ENCODE results near the gene DZIP1.
A peak's percentile ranks its signal among the peaks of the same experiment; 100 is the strongest.
"Not testable (repeated sequence)": the region's sequence is repeated elsewhere in the genome, so short reads cannot be mapped to it uniquely, and the experiment has no call there.

DZIP1 gene

DNA sequence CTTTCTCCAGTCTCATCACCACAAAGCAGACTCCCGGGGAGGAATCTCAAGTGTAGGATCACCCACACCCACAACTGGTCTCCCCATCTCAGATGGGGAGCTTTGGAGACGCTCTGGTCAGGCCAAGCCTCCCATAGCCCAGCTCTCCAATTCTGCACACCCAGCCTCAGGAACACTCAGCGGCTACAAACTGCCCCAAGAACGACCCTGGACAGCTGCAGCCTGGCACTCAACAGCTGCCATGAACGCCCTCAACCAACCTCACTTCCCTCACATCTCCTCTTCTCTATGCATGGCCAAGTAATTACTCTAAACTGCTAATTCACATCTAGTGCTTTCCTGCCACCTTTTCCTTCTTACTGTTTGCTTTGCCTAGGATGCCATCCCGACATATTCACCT, 42.6 kb downstream of the DZIP1 start:
- DNase-seq: no peak

DNA sequence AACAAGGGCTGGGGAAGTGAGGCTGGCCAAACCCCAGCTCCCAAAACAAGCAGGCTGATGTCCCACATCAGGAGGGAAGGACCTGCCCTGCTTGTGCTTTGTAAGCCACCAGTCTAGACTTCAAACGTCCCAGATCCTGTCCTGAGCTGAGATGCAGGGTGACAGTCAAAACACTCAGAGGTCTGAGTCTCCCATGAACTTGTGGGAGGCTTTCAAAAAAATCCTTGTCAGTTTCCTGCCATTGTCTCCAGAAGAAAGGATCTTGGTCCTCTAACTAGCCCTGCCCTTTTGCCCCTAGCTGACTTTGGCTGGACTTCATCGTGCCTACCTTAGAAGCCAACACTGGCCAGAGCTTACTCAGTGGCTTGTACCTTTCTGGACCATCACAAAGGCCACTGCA, 43.3 kb downstream of the DZIP1 start:
- no peak for DNase-seq

DNA sequence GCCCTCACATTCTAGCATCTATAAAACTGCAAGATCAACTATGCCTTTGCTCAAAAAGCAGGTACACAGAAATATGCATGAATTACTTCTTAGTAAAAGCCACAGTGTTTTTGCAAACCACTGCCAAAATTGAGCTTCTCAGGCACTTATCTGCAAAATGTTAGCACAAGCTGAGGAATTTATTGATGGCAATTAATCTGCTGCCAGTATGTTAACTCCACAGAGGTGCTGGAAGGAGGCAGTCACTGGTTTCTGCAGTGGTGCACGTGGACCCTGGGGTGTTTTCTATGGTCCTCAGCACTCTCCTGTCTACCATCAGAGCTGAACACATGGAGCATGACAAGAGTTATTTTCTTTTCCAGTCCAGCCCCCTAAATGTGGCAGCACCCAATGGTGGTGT, 47.8 kb downstream of the DZIP1 start:
- DNase-seq: no peak

DNA sequence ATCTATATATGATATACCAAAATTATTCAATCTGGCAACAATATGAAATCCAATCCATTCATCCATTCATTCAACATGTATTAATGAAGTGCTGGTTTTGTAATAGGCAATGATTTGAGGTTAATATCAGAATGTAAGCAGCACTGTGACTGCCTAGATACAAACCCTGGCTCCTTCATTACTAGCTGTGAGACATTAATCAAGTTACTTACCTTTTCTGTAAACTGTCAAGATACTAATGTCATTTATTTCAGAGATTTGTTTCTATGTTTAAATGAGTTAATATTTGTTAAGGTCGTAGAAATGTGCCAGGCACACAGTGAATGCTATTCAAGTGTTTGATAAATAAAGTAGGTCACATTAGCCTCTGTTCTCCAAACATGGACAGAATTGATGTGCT, 51.0 kb downstream of the DZIP1 start:
- DNase-seq: no peak

DNA sequence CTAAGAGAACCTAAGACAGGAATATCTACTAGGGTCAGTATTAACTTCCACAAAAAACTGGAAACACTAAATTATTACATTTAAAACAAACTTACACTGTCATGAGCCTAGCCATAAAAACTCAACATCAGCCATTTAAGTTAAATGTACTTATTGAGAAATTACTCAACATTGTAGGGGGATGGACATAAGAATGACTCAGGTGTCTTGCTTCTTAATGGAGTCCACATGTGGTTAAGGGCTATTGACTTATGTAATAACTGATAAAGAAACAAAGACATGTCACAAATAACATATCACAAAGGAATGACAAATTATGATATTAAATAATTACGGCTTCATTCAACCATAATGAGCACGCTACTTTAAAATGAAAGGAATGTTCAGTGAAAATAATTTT, 55.8 kb downstream of the DZIP1 start:
- no peak for DNase-seq

DNA sequence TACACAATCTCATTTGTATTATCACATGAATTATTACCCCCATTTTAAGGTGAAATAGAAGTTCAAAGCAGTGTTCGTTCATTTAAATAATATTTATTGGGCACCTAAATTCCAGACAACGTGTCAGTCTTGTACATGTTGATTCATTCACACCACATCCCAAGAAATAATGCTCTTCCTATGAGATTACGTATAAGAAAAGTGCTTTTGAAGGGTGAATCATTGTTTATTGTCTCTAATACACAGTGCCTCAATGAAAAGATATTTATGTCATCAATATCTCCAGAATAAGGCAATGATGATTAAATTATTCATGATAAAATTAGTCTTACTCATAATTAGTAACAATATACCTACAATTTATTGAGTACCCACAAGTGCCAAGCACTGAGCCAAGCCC, 56.4 kb downstream of the DZIP1 start:
- DNase-seq: no peak

DNA sequence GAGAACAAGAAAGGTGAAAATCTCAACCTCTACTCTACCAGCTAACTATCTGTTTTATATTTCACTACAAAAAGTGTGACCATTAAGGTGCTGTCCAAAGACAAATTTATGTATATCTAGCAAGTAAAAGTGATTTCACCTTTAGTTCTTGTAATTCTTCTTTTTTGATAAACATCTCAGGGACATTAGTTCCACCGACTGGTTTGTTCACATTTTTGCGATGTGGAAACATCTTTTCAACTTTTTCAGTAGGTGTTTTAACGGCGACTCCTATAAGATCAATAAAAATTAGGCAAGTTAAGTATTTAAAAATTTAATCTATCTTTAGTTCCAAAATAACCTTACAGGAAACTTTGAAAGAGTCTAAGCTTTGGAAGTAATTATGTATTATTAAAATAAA, 58.6 kb downstream of the DZIP1 start:
- DNase-seq: no peak

DNA sequence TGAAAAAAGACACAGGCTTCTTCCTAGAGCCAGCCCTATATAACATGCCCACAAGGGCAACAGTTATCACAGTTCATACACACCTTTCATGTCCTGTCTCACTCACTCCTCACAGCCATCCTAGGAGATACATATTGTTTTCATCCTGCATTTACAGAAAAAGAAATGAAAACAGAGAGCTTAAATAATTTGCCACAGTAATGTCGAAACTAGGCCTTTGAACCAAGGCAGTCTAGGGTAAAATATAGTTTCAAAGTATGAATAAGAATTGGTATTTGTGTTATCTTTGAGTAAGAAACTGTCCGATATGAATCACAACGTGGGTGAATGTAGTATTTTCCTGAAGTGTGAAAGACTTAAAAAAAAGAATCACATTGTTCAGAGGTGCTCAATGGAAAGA, 65.2 kb downstream of the DZIP1 start:
- peak in 1 of 5 experiments; percentile 3 for DNase-seq

DNA sequence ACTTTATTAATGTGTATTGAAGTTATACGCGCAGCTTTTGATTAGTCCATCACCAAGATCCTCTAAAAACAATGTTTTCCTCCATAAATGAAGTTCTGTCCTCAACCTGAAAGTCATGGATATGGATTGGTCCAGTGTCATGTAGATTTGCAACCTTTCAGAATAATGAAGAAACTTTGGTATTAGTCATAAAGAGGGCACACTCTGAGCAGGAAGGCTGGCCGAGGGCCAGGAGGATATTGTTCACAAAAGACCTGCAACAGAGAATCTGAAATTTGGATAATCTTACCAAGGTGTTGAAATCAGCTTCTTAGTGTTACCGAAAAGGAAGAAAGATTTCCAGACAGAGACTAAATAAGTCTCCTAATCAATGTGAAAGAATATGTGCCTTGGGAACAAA, 71.3 kb downstream of the DZIP1 start:
- no peak for DNase-seq

DNA sequence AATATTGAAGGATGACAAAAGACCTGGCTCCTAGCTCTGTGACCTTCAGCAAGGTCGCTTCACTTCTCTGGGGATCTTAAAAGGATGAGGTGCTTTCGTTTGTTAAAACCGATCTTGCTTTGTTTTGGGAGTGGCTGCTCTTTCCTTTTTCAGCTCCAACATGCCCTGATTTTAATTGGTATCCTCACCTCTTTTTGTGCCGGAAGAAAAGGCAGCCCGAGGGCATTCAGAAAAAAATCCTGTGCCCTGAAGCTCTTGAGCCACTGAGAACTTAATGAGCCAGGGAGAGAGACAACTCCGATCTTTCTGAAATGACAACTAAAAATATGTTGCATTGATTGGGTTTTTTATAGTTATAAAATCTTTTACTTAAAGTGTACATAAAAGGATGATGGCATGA, 72.6 kb downstream of the DZIP1 start:
- no peak for DNase-seq

DNA sequence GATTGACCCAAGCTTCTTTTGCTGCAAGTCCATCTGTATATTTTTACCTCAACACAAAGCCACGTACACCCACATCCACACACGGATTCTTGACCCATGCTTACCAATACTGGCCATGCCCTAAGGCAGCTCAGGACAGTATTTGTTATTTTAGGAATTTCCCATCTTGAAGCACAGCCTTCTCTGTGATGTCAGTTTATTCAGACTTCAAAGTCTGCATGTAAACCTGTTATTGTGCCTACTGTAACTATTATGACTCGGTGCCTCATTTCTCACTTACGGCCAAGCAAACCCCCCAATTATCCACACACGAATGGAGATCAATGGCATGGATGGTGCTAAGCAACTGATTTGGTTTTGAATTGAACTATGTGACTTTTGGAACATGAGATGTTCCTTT, 74.5 kb downstream of the DZIP1 start:
- DNase-seq: no peak

DNA sequence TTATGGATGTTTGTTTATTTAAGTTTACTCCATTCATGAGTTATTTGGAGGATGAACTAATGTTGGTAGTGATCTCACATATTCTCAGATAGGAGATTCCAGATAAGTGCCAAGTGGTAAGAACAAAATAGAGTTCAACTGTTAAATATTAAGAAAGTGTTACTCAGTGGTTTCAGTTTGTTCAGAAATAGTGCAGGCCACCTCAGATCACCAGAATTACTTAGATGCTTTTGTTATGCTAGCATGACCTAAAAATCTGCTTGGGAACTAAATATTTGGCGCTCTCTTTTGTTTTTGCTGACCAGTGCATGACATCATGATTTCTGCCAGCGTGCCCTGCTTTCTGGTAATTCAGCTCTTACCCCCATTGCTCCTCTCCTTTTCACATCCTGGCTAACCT, 76.4 kb downstream of the DZIP1 start:
- no peak for DNase-seq

DNA sequence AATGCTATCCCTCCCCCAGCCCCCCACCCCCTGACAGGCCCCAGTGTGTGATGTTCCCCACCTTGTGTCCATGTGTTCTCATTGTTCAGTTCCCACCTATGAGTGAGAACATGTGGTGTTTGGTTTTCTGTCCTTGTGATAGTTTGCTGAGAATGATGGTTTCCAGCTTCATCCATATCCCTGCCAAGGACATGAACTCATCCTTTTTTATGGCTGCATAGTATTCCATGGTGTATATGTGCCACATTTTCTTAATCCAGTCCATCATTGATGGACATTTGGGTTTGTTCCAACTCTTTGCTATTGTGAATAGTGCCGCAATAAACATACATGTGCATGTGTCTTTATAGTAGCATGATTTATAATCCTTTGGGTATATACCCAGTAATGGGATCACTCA, 78.7 kb downstream of the DZIP1 start:
- DNase-seq: not testable (repeated sequence)

DNA sequence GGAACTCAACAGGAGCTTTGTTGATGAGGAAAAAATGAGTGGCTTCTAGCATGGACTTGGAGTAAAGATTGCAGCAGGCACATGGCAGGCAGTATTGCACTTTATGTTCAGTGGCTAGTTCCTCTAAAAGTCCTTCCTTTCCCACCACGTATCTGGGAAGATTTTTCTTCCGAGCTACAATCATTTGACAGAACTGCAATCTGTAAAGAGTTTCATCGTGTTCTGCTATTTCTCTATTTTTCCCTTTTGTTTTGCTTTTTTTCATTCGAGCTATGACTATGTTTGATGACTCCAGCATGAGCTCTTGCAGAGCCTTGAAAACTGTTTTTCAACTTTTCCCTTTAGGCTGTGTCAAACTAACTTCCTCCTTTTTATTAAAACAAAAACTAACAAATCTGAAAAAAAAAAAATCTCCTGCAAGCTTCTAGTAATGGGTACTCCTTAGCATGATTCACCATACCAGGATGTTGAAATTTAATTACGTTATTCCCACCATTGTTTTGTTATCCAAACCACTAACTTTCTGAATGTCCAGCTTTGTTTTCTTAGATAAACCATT, 79.7 kb downstream of the DZIP1 start:
- no peak for DNase-seq

DNA sequence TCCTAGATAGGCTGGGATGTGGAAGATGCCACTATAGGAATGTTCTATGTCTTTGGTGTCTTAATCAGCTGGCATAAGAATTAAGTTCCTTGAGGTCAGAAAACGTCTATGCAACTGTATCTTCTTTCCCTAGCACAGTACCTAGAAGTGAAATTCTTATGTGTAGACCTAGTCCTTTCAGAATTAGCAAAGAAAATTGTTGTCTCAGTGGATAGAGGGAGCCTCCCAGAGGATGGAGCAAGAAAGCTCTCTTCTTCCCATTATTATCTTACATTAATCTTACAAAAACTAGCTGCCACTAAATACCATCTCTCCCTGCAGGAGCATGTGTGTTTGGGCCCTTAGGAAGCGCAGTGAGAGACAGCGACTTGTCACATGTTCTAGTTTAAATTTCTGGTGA, 80.4 kb downstream of the DZIP1 start:
- no peak for DNase-seq

DNA sequence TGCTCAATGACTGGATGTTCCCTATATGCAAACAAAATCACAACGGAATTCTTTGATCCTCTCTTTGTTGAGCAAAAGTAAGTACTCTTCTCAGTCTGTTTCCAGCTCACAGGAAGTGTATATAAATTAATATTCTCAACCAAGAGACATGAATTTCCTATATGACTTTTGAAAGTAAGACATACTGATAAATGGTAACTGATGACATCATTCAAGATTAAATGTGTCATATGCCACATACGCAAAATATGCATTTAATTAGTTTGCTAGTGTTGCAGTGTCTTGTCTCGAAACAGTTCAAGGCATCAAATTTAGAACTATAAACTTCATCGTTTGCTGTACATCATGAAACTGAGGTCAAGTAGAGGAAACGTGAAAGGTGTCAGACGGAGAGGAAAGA, 84.1 kb downstream of the DZIP1 start:
- no peak for DNase-seq

DNA sequence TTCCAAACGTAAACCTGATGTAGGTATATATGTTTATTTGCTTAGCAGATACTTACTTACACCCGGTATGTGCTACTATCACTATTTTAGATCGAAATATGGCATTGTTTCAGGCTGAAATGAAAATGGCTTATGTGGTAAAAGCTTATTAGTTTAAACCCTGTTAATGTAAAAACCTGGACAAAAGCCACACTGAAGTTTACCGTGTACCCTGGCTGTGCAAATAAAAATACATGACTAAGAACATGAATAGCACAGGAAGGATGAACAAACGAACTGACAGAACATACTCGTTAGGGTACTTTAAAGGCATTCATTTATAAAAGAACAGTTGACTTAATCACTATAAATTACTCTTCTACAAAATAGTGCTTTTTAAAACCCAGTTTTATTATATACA, 85.4 kb downstream of the DZIP1 start:
- no peak for DNase-seq

DNA sequence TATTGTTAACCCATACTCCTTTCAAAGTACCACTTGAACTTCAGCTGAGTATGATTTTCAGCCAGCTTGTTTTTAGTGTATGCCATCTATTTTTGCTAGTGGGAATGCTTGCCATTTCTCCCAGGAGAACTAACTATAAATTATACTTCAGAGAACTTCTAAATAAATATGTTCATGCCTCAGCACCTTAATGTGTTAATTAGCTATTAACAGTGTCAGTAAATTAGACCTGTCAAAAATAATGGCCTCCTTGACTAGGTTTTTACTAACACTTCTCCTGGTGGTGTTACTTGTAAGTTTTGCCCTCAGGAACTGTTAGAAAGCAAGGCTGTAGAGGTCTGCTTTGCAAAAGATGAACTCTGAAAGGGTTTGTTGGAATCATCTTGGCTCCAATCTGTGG, 87.5 kb downstream of the DZIP1 start:
- DNase-seq: no peak

DNA sequence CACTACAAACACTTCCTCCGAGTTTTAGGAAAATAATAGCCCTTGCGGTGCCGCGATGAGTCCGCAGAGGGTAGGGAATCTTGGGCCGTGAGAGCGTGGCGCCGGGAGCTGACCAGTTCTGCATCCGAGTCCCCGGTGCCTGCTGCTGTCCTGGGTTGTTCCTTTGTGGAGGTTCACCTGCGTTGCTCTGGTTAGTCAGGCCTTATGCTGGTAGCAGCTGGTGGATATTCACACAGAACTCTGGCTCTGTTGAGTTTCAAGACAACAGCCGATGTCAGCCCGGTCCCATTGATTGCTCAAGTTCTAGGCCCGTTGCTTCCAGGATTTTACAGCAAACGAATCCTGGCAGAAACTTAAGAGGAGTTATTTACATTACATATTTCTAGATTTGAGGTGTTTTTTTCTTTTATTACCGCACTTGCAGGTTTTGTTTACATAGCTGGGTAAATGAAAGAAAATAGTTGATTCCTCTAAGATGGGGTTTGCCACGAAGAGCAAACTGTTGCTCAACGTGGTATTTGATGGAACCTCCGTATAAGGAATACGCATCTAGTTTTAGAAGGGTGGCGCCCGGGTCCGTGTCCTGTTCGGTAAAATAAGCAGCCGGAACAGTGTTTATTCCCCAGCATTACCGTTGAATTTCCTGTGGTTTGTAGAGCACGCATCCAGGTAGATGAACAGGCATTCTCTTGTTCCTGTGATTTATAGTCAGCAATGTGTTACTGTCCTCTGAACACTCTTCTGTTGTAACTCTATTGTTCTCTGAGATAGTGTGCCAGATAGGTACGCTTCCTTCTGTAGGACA, 90.7 kb downstream of the DZIP1 start:
- no peak for DNase-seq

DNA sequence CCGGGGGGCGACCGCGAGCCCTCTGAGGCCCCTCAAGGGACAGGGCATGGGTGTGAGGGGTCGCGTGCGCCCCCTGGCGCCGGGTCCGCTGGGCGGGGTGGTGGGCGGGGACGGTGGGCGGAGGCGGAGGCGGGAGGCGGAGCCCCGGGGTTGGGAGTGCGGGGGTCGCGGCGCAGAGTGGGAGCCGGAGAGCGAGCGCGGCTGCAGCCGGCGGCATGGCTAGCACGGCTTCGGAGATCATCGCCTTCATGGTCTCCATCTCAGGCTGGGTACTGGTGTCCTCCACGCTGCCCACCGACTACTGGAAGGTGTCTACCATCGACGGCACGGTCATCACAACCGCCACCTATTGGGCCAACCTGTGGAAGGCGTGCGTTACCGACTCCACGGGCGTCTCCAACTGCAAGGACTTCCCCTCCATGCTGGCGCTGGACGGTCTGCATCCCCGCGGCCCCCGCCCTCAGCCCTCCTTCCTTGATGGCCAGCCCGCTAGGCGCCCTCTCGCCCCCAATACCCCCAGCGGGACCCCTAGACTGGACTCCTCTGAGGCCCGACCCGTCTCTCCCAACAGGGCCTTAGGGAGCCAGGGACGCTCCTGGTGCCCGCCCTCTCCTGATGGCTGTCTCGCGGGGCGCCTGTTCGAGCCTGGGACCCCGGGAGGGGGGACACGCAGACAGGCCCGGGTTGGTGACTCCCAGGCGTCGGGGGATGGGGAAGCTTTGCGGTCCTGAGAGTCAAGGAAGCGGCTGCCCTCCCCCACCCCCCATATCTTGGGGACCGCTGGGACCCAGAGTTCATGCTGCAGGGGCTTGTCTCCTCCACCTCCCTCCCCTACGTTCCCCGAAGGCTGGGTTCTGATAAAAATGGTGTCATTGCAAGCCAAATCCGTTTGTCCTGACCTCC, 91.7 kb downstream of the DZIP1 start, which contains the start of gene CLDN10:
Gene CLDN10 (plus strand): TSS at position 182 of the 903 bp plus-strand sequence. CDS start 34 bp downstream, at position 216.
- no peak for DNase-seq

DNA sequence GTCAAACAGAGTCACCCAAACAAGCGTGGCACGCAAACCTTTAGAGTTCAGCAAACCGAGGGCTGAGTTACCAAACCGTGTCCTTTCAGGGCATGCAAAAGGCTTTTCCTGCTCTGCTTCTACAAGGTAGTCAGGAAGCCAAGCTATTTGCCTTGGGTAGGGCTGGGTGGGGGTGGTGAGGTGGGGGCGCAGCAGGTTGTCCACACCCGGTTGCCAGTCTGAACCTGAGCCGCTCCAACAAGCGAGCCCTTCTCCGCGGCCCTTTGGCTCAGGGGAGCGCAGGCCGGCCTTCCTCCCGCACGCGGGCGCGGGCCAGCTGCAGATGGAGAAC, 92.3 kb downstream of the DZIP1 start:
- no peak for DNase-seq

DNA sequence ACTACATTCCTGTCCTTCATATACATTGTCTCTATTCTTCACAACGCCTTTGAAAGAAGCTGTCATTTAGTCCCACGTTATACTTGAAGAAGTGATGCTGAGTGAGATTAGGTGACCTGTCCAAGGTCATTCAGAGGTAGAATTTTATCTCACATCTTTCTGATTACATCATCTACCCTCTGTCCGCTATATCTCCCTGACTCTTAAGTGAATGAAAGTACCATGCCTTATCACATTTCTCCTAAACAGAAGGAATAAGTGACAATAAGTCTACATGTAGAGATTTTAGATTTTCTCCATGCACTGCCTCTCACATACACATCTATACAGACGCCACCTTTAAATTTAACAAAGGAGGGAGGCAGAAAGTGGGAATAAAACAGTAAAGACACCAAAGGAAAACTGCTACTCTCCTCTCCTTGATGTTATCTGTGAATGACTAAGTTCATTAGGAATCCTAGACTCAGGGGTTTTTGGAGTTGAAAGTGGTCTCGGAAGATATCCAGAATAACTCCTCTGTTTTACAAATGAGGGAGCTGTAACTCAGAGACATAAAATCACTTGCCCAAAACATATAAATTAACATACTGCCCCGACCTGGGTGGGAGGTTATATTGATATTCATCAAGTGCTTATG, 96.9 kb downstream of the DZIP1 start:
- no peak for DNase-seq

DNA sequence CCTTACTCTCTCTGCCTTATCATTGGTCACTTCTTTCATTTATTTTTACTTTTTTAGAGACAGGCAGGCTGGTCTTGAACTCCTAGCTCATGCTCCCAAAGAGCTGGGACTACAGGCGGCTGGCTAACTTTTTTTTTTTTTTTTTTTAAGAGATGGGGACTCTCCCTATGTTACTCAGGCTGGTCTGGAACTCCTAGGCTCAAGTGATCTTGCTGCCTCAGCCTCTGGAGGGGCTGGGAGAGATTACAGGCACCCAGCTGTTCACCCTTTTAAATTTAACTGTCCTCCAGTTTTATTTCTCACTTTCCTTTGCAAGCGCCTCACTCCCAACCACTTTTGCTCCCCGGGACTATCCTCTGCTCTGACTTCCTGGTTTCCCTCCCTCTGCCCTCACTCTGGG, 97.6 kb downstream of the DZIP1 start:
- DNase-seq: no peak

Data from T-helper 2 cell (primary cell).